HTERT RPE-1 (cell line): ENCODE results near the gene PKD2.

Experiments
- in situ Hi-C: fragments of 300-500 bp; cut with MboI; formaldehyde crosslinking; loops from 4 replicates; pipeline ENCODE4 v1.14.3; 2020; ENCODE audit warnings: low sequenced_read_pairs

PKD2 gene

GRCh38 chr4:88007304-88008121 is at the start of gene PKD2:
Gene PKD2 (plus strand): TSS chr4:88007635. CDS start chr4:88007734, 99 bp downstream.
- in situ Hi-C loops: no loop called here

- in situ Hi-C loops: no loop called here
Measured at GRCh38 chr4:87961993-87962392, 45.4 kb upstream of the PKD2 start.

GRCh38 chr4:87962398-87963146 is 44.9 kb upstream of the PKD2 start:
- in situ Hi-C loops: no loop called here

DNA sequence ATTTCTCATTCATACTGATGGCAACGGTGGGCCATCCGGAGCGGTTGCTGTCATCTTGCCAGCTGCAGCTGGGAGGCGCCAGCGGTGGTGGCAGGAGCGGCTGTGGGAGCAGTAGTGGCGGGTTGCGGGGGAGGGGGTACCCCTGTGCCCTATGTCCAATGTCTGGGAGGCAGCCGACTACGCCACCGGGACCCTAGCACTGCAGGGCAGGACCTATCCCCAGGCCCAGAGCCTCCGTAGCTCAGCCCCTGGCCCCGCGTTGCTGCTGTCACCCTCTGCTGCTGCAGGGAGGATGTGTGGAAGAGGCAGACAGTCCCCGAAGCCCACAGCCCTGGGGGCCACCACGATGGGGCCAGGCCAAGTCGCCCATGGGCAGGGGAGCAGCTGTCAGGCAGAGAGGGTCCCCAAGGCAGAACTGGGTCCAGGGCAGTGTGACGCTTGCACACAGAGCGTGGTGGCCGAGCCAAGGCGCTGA is 41.9 kb upstream of the PKD2 start:
- in situ Hi-C loops: no loop called here

DNA sequence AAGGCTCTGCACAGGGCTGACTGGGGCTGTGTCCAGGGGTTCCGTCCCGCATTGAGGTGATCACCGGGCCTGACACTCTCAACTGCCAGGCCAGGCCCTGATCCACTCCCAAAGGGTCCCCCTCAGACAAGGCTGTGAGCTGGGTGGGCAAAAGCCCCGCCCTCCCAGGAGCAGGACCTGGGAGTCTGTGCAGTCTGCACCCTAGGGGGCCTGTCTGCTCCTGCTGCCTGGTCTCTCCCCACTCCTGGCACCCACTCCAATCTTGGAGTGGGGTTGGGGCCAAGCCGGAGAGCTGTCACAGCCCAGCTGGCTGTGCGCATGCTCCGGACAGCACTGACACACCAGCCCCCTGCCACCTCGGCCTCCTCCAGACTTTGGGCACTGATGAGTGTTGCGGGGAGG is 41.3 kb upstream of the PKD2 start:
- in situ Hi-C loops: no loop called here

DNA sequence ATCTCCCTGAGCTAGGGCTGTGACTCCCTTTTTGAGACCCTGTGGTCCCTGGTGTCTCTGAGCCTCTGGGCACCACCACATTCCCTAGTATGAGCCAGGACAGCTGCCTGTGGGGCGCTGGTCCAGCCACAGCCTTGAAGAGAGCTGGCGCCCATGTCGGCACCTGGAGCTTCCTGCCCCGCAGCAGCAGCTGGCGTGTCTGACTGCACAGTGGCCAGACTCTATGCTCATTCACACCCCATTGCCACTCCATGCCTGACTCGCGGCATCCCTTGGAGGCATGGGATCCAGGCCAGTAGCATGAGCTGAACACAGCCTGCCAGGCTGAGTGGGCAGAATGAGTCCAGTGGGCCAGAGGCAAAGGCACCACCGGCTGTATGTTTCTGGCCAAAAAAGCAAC is 40.2 kb upstream of the PKD2 start:
- in situ Hi-C loops: no loop called here

DNA sequence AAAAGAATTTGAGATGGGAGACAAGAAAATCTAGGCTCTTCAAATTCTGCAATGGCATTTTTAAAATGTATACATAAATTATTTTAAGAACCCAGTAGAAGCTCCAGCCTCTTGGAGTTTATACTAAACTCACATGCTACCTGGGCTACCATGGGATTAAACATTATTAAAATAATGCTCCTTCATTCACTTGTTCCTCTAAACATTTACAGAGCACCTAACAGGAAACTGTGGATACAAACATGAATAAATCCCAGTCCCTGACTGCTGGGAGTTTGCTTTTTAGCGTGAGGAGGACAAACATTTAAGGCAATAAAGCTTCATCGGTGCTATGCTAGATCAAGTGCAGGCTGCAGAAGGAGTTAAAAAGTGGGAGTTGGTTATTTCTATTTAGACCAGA is 37.3 kb upstream of the PKD2 start:
- in situ Hi-C loops: no loop called here

- in situ Hi-C loops: no loop called here
Measured at GRCh38 chr4:87971866-87972265, 35.6 kb upstream of the PKD2 start.

- in situ Hi-C loops: no loop called here
Measured at GRCh38 chr4:87973283-87974169, 33.9 kb upstream of the PKD2 start.

DNA sequence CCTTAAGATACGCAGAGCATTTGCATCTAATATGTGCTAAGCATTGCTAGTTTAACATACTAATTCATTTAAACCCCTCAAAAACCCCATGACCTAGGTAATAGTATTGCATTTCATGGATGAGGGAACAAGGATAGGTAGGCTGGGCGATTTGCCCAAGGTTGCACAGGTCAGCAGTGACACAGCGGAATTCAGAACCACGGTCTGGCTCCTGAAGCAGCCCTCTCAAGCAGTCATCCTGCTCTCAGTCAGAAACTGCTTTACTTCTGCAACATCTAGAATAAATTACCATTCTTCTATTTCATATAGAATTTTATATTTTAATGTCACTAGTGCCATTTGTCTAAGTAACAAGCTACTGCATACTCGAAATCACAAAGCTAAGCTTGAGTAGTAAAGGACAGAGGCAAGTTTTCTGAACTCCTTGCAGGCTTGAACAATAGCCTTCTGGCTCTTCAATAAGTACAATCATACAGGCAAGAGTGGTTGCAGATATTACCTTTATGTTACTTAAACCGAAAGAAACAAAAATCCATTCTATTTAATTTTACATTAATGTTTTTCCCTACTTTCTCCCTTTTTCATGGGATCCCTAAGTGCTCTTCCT is 32.5 kb upstream of the PKD2 start:
- in situ Hi-C loops: no loop called here

GRCh38 chr4:87975466-87975865 is 32.0 kb upstream of the PKD2 start, which contains the start of gene SPP1:
Gene SPP1 (plus strand): TSS chr4:87975714. CDS start chr4:87976896, 1,182 bp downstream.
- in situ Hi-C loops: no loop called here

DNA sequence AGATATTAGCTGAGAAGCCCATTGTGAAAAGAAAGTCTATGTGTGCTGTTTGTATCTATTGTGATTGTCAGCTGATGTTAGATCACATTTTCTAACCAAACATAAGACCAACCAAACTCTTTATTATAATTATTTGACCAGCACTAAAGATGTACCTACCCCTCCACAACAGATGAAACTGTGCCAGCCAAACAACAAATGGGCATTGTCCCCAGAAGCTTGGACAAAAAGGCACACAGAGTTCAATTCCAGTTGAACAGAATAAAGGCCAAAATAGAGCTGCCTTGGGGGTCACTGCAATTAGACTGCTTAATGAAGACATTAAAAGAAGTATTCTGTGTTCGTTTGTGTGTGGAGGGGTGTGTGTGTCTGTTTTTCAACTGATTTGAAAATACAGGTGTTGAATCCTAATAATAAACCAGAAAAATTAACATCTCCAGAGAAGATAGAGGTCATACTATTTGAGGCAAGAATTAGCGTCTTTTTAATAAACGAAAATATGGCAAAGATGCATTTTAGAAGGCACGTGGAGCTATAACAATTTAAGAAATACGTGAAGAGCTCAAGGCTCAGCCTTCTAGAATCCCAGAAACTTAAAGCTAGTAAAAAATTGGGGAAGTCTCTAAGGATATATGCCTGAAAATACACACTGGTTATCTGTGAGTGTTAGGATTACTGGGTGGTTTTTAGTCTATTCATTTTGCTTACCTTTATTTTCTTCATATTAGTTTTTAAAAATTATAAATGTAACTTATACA is 29.7 kb upstream of the PKD2 start:
- in situ Hi-C loops: no loop called here

DNA sequence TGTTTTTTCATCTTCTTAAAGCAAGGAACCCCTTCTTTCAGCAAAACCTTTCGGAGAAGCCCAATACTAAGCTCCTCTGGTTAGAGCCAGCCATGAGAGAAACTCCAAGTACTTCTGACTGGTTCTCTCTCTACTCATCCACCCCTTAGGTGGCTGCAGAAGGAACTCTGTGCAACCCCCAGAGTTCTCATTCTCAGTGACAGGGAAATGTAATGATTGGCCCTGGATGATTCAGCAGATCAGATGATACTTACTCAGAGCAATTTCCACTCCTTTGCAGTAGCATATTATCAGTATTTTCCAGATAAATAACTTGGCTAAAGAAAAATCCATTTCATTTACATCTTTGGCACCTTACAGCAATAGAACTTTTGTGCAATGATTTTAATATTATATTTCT is 28.8 kb upstream of the PKD2 start:
- in situ Hi-C loops: no loop called here

GRCh38 chr4:87979810-87980209 is 27.6 kb upstream of the PKD2 start:
- in situ Hi-C loops: no loop called here

DNA sequence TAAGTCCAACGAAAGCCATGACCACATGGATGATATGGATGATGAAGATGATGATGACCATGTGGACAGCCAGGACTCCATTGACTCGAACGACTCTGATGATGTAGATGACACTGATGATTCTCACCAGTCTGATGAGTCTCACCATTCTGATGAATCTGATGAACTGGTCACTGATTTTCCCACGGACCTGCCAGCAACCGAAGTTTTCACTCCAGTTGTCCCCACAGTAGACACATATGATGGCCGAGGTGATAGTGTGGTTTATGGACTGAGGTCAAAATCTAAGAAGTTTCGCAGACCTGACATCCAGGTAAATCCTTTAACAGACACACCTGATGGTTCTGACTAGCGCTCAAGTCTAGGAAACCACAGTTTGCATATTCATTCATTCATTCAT is 25.9 kb upstream of the PKD2 start:
- in situ Hi-C loops: no loop called here

GRCh38 chr4:87982036-87982435 is 25.4 kb upstream of the PKD2 start:
- in situ Hi-C loops: no loop called here

DNA sequence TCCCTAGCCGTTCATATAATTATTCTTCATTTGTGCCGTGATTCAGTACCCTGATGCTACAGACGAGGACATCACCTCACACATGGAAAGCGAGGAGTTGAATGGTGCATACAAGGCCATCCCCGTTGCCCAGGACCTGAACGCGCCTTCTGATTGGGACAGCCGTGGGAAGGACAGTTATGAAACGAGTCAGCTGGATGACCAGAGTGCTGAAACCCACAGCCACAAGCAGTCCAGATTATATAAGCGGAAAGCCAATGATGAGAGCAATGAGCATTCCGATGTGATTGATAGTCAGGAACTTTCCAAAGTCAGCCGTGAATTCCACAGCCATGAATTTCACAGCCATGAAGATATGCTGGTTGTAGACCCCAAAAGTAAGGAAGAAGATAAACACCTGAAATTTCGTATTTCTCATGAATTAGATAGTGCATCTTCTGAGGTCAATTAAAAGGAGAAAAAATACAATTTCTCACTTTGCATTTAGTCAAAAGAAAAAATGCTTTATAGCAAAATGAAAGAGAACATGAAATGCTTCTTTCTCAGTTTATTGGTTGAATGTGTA is 24.9 kb upstream of the PKD2 start:
- in situ Hi-C loops: no loop called here

- in situ Hi-C loops: no loop called here
Measured at GRCh38 chr4:87983996-87984395, 23.4 kb upstream of the PKD2 start.

DNA sequence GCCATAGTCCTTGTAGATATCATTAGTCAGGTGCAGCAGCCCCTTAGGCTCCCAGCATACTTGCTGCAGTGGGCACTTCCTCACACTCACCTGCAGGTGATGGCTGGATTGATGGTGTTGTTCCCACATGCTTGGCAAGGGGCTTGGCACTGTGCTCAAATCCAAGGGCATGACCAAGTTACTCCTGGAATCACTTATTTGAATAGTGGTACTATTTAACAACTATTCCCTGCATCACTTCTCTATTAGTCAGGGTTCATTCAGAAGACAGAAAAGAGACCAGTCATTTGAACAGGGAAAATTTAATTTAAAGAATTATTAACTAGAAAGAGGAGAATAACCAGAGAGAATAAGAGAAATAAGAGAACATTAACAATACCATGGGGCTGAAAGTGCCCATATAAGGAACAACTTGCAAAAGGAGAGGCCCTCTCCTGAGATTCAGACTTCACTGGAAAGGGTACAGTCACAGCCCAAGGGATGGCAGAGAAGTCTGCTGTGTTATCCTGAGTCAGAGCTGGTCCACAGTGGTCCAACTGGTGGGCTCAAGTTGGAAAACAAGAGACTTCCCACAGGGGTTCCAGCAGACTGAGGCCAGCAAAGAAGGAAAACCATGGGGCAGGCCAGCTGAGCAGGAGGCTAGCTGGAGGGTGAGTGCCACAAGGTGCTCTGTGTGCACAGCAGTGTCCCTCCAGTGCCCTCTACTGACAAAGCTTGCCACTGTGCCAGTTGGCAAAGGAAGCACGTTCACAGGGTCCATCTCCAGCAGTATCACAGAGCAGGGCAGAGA is 22.1 kb upstream of the PKD2 start:
- in situ Hi-C loops: no loop called here
